OCI-LY1 (cell line): ENCODE measurements around the gene CTIF.
"Not testable (repeated sequence)": the region's sequence is repeated elsewhere in the genome, so short reads cannot be mapped to it uniquely, and the experiment has no call there.

Experiments
- H2AFZ ChIP-seq: fragments of 200-600 bp; sonication (generic), shearing (Covaris generic); 2 replicates; pipeline ENCODE4 v1.6.0; 2014; ENCODE audit warnings: antibody characterized with exemption, mild to moderate bottlenecking, low read length
- H3F3A ChIP-seq: fragments of 200-600 bp; sonication (generic), shearing (Covaris generic); 2 replicates; pipeline ENCODE4 v1.6.0; 2014; ENCODE audit warnings: mild to moderate bottlenecking, antibody characterized with exemption, low read length, moderate library complexity; ENCODE audit not compliant: insufficient read depth
- H3K27ac ChIP-seq: fragments of 200-600 bp; sonication (generic); 2 replicates; pipeline ENCODE4 v1.5.1; 2014; ENCODE audit warnings: low read length, mixed run types, mild to moderate bottlenecking, low read depth; ENCODE audit not compliant: poor library complexity, severe bottlenecking
- H3K27me3 ChIP-seq: fragments of 200-600 bp; sonication (generic); 2 replicates; pipeline ENCODE4 v1.6.0; 2014; ENCODE audit warnings: antibody characterized with exemption, mild to moderate bottlenecking, low read length, moderate library complexity; ENCODE audit not compliant: insufficient read depth
- H3K36me3 ChIP-seq: fragments of 200-600 bp; sonication (generic); 2 replicates; pipeline ENCODE4 v1.6.1; 2014; ENCODE audit warnings: mild to moderate bottlenecking, antibody characterized with exemption, low read length, moderate library complexity, mixed read lengths; ENCODE audit not compliant: insufficient read depth
- H3K4me1 ChIP-seq: fragments of 200-600 bp; sonication (generic); 2 replicates; pipeline ENCODE4 v1.5.1; 2014; ENCODE audit warnings: mild to moderate bottlenecking, low read length, moderate library complexity; ENCODE audit not compliant: insufficient read depth, severe bottlenecking
- H3K4me2 ChIP-seq: fragments of 200-600 bp; sonication (generic), shearing (Covaris generic); 2 replicates; pipeline ENCODE4 v1.6.1; 2014; ENCODE audit warnings: low read length
- H3K4me3 ChIP-seq: fragments of 200-600 bp; sonication (generic); 2 replicates; pipeline ENCODE4 v1.5.1; 2014; ENCODE audit warnings: low read length, low read depth, mild to moderate bottlenecking, mixed read lengths; ENCODE audit not compliant: poor library complexity, severe bottlenecking
- H3K79me2 ChIP-seq: fragments of 200-600 bp; shearing (Covaris generic); 2 replicates; pipeline ENCODE4 v1.6.1; 2016; ENCODE audit warnings: mixed run types, low read length, mixed read lengths; ENCODE audit not compliant: insufficient read depth
- H3K9ac ChIP-seq: fragments of 200-600 bp; sonication (generic), shearing (Covaris generic); 2 replicates; pipeline ENCODE4 v1.6.1; 2014; ENCODE audit warnings: mild to moderate bottlenecking, low read length, mixed read lengths
- H3K9me2 ChIP-seq: fragments of 200-600 bp; sonication (generic), shearing (Covaris generic); 2 replicates; pipeline ENCODE4 v1.6.1; 2014; ENCODE audit warnings: low read depth, mild to moderate bottlenecking, low read length, mixed read lengths
- H3K9me3 ChIP-seq: fragments of 200-600 bp; shearing (Covaris generic); 2 replicates; pipeline ENCODE4 v1.6.1; 2014; ENCODE audit warnings: low read length, mixed read lengths
- H4K20me1 ChIP-seq: fragments of 200-600 bp; sonication (generic), shearing (Covaris generic); 2 replicates; pipeline ENCODE4 v1.6.0; 2016; ENCODE audit warnings: mild to moderate bottlenecking, low read length; ENCODE audit not compliant: insufficient read depth
- CTCF ChIP-seq: fragments of 200-600 bp; sonication (generic), shearing (Covaris generic); IDR thresholded peaks from 2 replicates; pipeline ENCODE4 v1.5.1; 2017; ENCODE audit warnings: mild to moderate bottlenecking, antibody characterized with exemption, low read length, moderate library complexity, mixed read lengths
- EZH2 ChIP-seq: fragments of 200-600 bp; sonication (generic), shearing (Covaris generic); IDR thresholded peaks from 2 replicates; pipeline ENCODE4 v1.8.0; 2017; ENCODE audit warnings: borderline replicate concordance, mixed run types, mild to moderate bottlenecking, antibody characterized with exemption, low read length, moderate library complexity, mixed read lengths

Gene CTIF

GRCh38 chr18:48502906-48503305 is 35.9 kb upstream of the CTIF start:
- Histone ChIP-seq H3K79me2 (no peaks in the 10 kb centered on the region), H3K9ac (no peak overlapping the region), H2AFZ (no peak overlapping the region), H3F3A (no peaks in the 10 kb centered on the region), H3K9me2 (no peaks in the 10 kb centered on the region), H3K4me3 (no peak overlapping the region), H3K36me3 (no peaks in the 10 kb centered on the region), H3K27me3 (no peaks in the 10 kb centered on the region), H3K4me2 (no peak overlapping the region), H3K9me3 (peaks cover 4% of the 10 kb centered on the region; the same call in 1 of the 2 replicates), H3K4me1 (no peaks in the 10 kb centered on the region), H4K20me1 (no peaks in the 10 kb centered on the region; the same call in 1 of the 2 replicates), H3K27ac (no peak overlapping the region)
- TF ChIP-seq EZH2, result no peak
- TF ChIP-seq CTCF, result no peak

GRCh38 chr18:48504819-48505218 is 34.0 kb upstream of the CTIF start:
- H3K4me1 ChIP-seq, result no peaks in the 10 kb centered on the region
- no peak overlapping the region for H2AFZ ChIP-seq
- no peaks in the 10 kb centered on the region for H3K79me2 ChIP-seq

GRCh38 chr18:48506983-48507568 is 31.8 kb upstream of the CTIF start:
- not testable (repeated sequence) for H3K4me2 ChIP-seq, H3K27ac ChIP-seq, H3K9me2 ChIP-seq, H3K4me3 ChIP-seq, H3K79me2 ChIP-seq, H3K36me3 ChIP-seq, H2AFZ ChIP-seq, H4K20me1 ChIP-seq, H3K27me3 ChIP-seq, H3K9ac ChIP-seq, H3K9me3 ChIP-seq, H3F3A ChIP-seq, H3K4me1 ChIP-seq

More at GRCh38 chr18:48504819-48505218, 34.0 kb upstream of the CTIF start:
- Histone ChIP-seq H3K27ac (no peak overlapping the region), H3K9me2 (no peaks in the 10 kb centered on the region), H3K36me3 (no peaks in the 10 kb centered on the region), H3K4me3 (no peak overlapping the region), H3K27me3 (no peaks in the 10 kb centered on the region), H3K9ac (no peak overlapping the region), H3K4me2 (no peak overlapping the region), H3K9me3 (peaks cover 4% of the 10 kb centered on the region; the same call in 1 of the 2 replicates), H3F3A (no peaks in the 10 kb centered on the region), H4K20me1 (no peaks in the 10 kb centered on the region)
- TF ChIP-seq CTCF (no peak), EZH2 (no peak)

GRCh38 chr18:48512498-48512897 is 26.3 kb upstream of the CTIF start:
- H3K79me2 ChIP-seq, H3K4me3 ChIP-seq, H3K27me3 ChIP-seq, H3K9ac ChIP-seq, H3K4me1 ChIP-seq, H2AFZ ChIP-seq, H3K9me3 ChIP-seq, H3K36me3 ChIP-seq, H3F3A ChIP-seq, H3K4me2 ChIP-seq, H3K27ac ChIP-seq, H3K9me2 ChIP-seq, H4K20me1 ChIP-seq: not testable (repeated sequence)
